GM12864 (cell line): ENCODE data around the gene SMARCA4.

ENCODE experiments used
- DNase-seq: peaks from one replicate; pipeline ENCODE4 v3.0.0-alpha.2; 2011; ENCODE audit warnings: low read depth
- H3K4me3 ChIP-seq: 2 replicates; pipeline ENCODE4 v1.5.1; 2011; ENCODE audit warnings: mild to moderate bottlenecking, low read depth, low read length, control low read depth
- CTCF ChIP-seq: IDR thresholded peaks from 2 replicates; pipeline ENCODE4 v1.5.1; 2011; ENCODE audit warnings: low read depth, mild to moderate bottlenecking, moderate library complexity, low read length, control low read depth, inconsistent platforms; ENCODE audit errors: missing control alignments

Gene SMARCA4

DNA sequence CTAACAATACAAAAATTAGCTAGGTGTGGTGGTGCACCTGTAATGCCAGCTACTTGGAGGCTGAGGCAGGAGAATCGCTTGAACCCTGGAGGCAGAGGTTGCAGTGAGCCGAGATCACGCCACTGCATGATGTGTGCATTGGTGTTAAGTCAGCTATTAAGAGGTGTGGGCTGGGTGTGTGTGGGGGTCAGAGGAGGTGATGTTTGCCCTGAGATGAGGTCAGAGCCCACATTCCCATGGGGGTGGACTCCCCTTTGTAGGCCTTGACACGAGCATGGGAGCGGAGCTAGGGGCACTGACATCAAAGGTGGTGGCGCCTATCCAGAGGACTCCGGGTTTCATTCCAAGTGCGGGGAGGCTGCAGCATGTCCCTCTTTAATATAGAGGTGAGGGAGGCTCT lies 93.8 kb downstream of the SMARCA4 start:
- H3K4me3 ChIP-seq = no peak overlapping the region
- DNase-seq = no peak
- no peak for TF ChIP-seq CTCF

GRCh38 chr19:11058246-11059030 lies 97.6 kb downstream of the SMARCA4 start:
- no peak for DNase-seq
- H3K4me3 ChIP-seq = no peak overlapping the region
- no peak for TF ChIP-seq CTCF

- TF ChIP-seq CTCF = no peak
- DNase-seq = no peak
- no peak overlapping the region for H3K4me3 ChIP-seq
Measured at GRCh38 chr19:11059511-11060358, 98.9 kb downstream of the SMARCA4 start.

DNA sequence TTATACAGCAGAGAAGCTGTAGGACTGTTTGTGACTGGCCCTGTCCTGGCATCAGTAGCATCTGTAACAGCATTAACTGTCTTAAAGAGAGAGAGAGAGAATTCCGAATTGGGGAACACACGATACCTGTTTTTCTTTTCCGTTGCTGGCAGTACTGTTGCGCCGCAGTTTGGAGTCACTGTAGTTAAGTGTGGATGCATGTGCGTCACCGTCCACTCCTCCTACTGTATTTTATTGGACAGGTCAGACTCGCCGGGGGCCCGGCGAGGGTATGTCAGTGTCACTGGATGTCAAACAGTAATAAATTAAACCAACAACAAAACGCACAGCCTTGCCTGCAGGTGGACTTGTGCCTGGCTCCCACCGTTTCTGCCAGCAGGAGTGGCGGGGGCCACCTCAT lies 101.1 kb downstream of the SMARCA4 start:
- H3K4me3 ChIP-seq = no peak overlapping the region
- no peak for TF ChIP-seq CTCF
- no peak for DNase-seq

DNA sequence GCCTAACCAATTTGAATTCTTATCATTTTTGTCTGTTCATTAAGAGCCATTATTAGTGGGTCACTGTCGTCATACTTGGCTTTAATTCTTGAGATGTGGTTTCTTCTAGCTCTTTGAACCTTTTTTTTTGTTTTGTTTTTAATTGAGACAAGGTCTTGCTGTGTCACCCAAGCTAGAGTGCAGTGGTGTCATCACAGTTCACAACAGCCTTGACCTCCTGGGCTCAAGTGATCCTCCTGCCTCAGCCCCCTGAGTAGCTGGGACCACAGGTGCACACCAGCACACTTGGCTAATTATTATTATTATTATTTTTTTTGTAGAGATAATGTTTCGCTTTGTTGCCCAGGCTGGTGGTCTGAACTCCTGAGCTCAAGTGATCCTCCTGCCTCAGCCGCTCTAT lies 102.6 kb downstream of the SMARCA4 start:
- DNase-seq = no peak
- no peak overlapping the region for H3K4me3 ChIP-seq
- TF ChIP-seq CTCF = no peak

DNA sequence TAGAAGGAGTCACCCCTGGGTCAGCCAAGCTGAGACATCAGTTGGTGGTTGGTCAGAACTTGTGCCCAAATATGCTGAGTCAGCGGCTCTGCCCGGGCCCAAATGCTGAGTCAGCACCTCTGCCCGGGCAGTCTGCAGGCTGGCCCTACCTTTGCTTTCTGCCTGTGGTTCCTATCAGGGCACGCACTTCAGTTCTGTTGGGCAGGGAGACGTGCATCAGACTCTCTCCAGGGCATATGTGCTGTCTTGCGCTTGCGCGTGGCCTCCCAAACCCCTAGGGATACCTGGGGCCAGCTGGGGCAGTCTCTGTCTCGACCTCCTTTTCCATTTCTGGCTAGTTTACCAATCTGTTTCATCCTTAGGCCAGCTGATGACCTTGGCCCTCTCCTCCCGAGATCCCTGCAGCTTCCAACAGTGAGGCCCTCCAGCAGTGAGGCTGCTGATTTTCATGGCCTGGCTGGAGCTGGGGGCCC lies 104.0 kb downstream of the SMARCA4 start:
- no peak overlapping the region for H3K4me3 ChIP-seq
- DNase-seq = no peak
- no peak for TF ChIP-seq CTCF
